ACHN (cell line): ENCODE measurements around the gene KCNJ14.

Source experiments
- DNase-seq: peaks from one replicate; pipeline ENCODE4 v3.0.0-alpha.2; 2015
- in situ Hi-C: cut with HindIII; loops from 2 replicates; pipeline ENCODE4 v1.10.0; 2017; ENCODE audit warnings: low sequenced_read_pairs, low pct_ligation_motif_present, low pct_unique_long_range_greater_than_20kb

The KCNJ14 gene

GRCh38 chr19:48497728-48498594 is 42.6 kb downstream of the KCNJ14 start:
- in situ Hi-C loops: no loop called here
- no peak for DNase-seq

GRCh38 chr19:48498595-48499311 is 43.4 kb downstream of the KCNJ14 start:
- in situ Hi-C loops: no loop called here
- DNase-seq: no peak

GRCh38 chr19:48499316-48500090 is 44.1 kb downstream of the KCNJ14 start:
- in situ Hi-C loops: no loop called here
- no peak for DNase-seq

DNA sequence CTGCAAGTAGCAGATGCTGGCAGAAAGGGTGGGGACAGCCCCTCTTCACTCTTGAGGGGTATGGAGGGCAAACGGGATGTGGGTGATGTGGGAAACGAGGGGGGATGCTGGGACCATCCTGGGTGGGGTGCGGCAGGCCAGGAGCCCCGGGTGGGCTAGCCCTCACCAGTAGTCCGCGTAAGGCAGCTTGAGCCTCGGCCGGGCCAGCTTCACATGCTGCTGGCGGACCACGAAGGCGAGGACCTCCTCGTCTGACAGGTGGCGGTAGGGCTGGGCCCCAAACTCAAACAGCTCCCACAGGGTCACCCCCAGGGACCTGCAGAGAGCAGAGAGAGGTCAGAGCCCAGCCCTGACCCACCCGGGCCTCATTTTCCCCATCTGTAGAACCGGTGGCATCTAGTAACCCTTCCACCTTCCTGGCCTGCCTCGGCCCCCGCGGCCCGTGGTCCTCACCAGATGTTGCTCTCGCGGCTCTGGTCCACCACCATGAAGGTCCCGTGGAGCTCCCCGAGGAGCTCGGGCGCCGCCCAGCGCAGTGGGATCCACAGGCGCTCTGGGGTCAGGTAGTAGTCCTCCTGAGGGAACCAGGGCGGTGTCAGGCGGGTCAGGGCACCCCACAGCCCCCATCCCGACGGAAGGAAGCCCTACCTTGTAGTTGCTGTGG is 45.6 kb downstream of the KCNJ14 start:
- no peak for DNase-seq
- in situ Hi-C loops: no loop called here

GRCh38 chr19:48501494-48502349 is 46.3 kb downstream of the KCNJ14 start:
- in situ Hi-C loops: no loop called here
- peak; percentile 72 for DNase-seq

DNA sequence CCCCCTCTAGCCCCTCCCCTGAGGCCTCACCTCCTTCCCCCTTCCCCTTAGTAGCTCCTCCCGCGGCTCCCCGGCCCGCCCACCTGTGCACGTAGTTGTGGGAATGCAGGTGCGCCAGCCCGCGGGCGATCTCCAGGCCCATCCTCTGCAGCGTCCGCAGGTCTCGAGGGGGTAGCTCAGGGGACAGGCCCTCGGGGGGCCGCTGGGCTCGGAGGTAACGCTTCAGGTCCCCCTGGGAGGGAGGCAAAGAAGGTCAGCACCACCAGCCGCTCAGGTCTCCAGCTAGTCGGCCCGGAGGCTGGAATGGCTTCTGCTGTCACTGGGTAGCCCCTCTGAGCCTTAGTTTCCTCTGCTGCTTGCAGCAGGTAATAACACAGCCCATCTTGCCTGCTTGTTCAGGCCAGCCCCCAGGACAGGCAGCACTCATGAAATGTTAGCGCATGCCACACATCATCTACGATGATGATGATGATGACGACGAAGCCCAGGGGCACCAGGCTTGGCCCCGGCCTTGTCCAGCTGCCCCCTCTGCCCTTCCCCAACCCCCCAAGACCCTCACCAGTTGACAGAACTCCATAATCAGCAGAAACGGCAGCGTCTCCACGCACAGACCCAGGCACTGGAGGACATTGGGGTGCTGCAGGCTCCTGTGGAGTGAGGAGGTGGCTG is 47.1 kb downstream of the KCNJ14 start:
- no peak for DNase-seq
- in situ Hi-C loops: no loop called here

DNA sequence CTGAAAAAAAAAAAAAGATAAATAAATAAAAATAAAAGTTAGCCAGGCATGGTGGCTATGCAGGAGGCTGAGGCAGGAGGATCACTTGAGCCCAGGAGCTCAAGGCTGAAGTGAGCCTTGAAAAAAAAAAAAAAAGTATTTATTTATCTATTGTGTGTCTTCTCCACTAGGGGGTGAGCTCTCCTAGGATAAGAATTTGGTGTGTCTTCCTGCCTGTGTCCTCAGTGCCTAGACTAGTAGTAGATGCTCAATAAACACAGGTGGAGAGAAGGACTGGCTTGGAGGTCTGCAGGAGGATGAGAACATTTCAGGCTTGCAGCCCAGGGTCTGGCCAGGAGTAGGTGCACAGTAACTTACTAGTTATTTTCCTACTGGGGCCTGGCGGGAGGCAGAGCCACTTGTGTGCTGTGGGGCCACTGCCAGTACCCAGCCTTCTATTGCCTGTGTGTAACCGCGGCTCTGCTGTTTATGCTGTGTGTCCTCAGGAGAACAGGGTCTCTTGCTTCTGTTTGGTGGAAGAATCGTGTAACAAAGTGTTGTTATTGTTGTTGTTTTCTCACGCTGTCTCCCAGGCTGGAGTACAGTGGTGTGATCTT is 50.9 kb downstream of the KCNJ14 start:
- in situ Hi-C loops: no loop called here

DNA sequence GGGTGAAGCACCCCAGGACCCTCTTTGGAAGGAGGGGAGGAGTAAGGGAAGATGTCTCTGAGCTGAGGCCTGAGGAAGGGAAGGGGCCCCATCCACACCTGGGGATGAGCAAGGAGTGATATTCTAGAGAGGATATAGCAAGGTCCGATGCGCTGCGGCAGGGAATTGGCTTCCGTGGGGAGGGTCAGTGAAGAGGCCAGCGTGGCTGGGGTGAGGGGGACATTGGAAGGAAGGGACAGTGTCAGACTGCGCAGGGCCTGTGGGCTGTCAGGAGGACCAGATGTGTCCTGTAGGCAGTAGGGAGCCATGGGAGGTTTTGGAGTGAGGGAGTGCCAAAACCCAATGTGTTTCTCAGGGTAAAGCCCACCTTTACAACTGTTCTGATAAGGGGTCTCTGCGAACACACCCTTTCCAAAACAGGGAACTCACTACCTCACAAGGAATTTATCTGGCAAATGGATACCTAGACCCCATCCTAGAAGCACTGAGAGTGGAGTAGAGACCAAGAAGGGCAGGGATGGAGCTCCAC is 52.6 kb downstream of the KCNJ14 start:
- no peak for DNase-seq
- in situ Hi-C loops: no loop called here

More for the DNA sequence above, 50.9 kb downstream of the KCNJ14 start:
- DNase-seq: peak; percentile 67

DNA sequence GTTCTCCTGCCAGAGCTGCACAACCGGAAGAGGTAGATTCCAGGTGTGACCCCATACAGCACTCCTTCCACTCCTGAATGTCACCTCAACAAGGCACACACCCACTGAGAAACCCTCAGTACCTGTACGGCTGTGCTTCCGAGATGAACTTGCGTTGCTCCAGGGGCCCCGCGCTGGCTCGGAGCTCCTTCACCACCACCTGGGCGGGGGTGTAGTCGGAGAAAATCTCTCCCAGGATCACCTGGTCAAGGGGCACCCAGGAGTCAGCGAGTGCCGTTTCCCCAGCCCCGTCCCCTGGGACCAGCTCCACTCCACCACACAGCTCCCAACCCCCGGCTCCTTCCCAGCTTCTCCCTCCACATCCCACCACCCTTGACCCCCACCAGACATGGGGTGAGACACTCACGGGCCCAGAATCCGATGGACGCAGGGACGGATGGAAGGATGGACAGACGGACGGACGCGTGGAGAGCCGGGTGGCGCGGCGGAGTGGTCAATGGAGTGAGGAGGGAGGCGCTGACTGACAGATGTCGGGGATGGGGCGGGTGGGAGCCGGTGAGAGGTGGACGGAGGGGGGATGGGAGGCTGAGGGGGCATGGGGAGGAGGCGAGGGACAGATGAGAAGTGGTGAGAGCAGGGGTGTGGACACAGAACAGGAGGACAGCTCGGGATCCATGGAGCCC is 53.5 kb downstream of the KCNJ14 start:
- no peak for DNase-seq
- in situ Hi-C loops: no loop called here

- in situ Hi-C loops: no loop called here
- DNase-seq: no peak
Measured at GRCh38 chr19:48509467-48510194, 54.3 kb downstream of the KCNJ14 start.

DNA sequence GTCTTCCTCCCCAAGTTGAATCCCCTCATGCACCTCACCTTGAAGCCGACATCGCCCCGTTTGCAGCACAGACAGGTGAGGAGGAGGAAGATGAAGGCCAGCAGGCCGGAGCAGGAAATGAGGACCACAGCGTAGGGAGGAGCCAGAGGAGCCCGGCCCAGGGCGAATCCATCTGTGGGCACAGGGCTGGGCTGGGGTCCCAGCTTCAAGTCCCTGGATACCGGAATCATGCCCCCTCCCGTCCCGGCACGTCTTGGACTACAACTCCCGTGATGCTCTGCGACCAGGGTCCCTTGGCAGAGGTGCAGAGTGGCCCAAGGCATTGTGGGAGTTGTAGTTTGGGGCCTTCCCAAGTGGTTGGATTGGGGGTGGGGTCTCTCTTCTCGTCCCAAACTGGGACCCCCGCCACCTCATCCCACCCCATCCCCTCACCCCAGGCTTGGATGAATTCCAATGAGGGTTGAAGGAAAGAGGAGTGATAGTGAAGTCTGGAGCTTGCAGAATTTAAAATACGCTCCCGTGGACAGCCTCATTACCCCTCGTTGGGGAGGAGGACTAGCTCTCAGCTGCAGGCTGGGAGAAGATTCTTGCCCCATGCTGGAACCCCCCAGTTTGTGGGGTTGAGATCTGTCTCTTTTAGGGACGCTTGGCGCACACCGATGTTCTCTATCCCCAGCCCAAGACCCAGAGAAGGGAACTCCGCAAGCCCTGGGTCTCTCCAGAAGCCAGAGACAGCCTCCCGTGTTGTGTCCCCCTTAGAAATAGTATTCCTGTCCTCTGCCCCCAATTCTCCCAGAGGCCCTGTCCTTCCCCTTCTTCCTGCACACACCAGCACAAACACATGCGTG is 55.3 kb downstream of the KCNJ14 start:
- DNase-seq: peak; percentile 42
- in situ Hi-C loops: no loop called here

- DNase-seq: no peak
- in situ Hi-C loops: no loop called here
Measured at GRCh38 chr19:48511321-48511731, 56.0 kb downstream of the KCNJ14 start.

DNA sequence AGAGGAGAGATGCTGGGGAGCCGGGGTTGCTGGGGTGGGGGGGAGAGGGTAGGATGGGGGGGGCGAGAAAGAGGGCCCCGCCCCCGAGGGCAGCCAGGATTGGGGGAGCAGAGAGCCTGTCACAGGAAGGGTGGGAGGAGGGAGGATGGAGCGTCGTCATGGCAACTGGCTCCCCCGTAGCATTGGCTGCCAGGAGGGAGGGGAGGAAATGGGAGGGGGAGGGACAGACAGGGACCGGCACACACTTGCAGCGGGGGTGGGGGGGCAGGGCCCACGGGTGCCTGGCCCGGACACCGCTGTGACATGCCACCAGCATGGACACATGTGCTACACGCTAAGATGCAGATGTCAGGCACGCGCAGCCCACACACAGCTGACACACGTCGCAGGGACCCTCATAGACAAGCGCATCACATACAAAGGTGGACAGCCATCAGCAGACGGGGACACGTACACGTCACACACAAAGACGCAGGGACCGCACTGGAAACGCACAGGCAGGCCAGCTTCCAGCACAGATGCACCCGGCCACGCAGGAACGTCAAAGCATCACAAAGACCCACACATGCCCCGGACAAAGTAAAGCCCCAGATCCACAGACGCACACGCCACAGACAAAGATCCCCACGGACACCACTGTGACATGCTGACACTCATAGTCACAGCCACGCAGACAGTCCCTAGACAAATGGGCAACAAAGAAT is 56.6 kb downstream of the KCNJ14 start, which contains the start of gene LMTK3:
Gene LMTK3, minus strand, starts transcription at position 36 of the 704 bp plus-strand sequence. CDS start 259 bp downstream, outside the sequence.
- DNase-seq: no peak
- in situ Hi-C loops: no loop called here
